HG03378 (cell line): ENCODE data around the gene DDX39B.
A peak's percentile ranks its signal among the peaks of the same experiment; 100 is the strongest.
"Not testable (repeated sequence)": the region's sequence is repeated elsewhere in the genome, so short reads cannot be mapped to it uniquely, and the experiment has no call there.

Source experiments
- ATAC-seq: cut with Tn5 transposase; IDR thresholded peaks from one replicate; pipeline ENCODE4 v1.9.1; 2021; ENCODE audit warnings: mild to moderate bottlenecking, moderate library complexity; ENCODE audit not compliant: unreplicated experiment

The DDX39B gene

GRCh38 chr6:31541658-31542521 lies at the start of gene DDX39B:
Gene DDX39B, minus strand, starts transcription at chr6:31542003. Its CDS starts 1,471 bp downstream, at chr6:31540532.
- peak; percentile 63 for ATAC-seq

DNA sequence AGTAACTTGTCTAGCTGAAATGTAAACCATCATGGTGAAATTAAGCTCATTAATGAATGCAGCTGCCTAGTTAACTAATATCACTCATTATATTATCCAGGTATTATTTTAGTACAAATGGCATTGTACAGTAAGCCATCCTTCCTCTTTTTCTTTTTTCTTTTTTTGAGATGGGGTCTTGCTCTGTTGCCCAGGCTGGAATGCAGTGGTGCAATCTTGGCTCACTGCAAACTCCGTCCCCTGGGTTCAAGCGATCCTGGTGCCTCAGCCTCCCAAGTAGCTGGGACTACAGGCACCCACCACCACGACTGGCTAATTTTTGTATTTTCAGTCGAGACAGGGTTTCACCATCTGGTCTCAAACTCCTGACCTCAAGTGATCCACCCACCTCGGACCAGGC lies 48.9 kb upstream of the DDX39B start:
- ATAC-seq = not testable (repeated sequence)

GRCh38 chr6:31588871-31589650 lies 47.3 kb upstream of the DDX39B start:
- no peak for ATAC-seq

DNA sequence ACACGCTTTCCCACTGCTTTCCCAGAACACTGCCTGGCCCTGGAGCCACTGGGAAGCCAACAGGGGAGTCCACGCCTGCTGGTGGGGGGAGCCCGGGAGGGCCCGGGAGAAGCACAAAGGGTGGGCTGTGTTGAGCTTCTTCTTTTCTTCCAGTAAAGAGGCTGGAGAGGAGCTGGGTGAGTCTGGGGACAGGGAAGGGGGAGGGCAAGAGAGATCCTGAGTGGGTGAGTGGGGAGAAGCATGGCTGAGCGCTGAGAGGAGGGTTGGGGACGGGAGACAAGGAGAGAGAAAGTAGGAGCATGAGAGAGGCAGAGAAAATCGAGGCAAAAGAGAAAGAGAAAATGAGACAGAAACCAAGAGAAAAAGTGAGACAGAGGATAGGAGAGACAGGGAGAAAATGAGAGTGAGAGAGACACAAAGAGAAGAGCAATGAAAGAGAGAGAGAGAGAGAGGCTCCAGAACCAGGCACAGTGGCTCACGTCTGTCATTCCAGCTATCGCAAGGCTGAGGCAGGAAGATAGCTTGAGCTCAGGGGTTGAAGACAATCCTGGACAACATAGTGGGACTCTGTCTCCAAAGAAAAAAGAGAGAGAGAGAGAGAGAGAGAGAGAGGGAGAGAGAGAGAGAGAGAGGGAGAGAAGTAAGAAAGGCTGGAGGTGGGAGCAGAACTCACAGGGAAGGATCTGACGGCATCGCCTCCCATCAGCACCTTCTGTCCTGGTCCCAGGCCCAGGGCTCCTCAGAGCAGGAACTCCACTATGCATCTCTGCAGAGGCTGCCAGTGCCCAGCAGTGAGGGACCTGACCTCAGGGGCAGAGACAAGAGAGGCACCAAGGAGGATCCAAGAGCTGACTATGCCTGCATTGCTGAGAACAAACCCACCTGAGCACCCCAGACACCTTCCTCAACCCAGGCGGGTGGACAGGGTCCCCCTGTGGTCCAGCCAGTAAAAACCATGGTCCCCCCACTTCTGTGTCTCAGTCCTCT lies 46.3 kb upstream of the DDX39B start:
- ATAC-seq = no peak

DNA sequence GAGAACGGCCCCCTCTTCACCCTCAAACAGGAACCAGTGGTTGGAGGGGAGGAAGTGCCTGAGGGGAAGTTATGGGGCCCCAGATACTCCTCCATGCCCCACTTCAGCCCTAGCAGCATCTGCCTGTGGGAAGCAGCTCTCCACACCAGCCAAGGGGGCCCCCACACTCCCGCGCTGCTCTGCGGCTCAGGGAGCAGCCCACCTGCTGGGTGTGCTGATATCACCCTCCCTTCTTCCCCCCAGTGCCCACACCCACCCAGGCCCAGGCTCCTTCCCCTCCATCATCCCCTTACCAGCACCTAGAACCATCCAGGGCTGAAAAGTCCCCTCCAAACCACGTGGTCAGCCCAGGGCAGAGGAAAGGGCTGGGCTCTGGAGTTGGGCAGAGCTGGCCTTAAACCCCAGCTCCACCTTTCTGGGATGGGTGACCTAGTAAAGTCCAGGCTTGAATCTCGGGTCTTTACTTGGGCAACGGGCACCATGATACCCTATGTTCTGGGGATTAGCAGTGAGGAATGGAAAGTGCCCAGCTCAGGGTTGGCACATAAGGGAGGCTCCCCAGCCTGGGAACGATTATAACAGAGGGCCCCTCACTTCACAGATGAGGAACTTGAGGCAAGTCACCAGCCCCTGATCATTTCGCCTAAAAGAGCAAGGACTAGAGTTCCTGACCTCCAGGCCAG lies 44.9 kb upstream of the DDX39B start:
- no peak for ATAC-seq

DNA sequence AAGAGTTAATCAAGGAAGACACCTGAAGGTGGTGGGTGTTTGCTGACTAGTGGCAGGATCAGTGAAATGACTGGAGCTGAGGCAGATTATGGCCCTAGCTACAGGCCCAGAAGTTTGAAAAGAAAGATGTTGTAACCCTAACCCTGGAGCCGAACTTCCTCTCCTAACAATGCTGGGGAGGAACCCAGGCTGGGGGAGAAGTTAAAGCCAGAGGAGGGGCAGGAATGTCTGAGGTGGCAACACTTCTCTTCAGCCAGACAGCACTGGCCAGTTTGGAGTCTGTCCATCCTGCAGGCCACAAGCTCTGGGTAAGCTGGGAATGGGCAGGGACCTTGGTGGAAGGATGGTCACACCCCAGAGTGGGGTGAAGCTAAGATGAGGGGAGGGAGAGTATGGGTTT lies 44.2 kb upstream of the DDX39B start, which contains the start of gene LST1:
LST1 (plus strand) TSS at position 270 of the 400 bp plus-strand sequence. CDS start 1,023 bp downstream, outside the sequence.
- ATAC-seq = no peak

DNA sequence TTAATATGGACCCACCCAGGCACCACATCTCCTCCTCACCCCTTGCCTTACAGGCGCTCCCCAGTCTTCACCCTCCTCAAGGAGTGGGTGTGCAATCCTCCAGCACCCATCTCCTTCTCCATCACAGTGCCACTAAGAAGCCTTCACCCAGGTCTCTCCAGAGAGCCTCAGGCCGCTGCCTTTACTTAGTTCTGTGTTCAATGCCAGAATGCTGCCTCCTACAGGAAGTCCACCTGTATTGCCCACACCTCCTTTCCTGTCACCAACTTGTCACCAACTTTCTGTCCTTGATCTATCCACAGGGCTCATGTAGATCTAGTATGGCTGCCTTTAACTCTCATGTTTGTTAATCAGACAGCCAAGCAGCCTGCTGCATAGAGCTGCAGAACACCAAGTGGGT lies 43.7 kb upstream of the DDX39B start:
- ATAC-seq = no peak

DNA sequence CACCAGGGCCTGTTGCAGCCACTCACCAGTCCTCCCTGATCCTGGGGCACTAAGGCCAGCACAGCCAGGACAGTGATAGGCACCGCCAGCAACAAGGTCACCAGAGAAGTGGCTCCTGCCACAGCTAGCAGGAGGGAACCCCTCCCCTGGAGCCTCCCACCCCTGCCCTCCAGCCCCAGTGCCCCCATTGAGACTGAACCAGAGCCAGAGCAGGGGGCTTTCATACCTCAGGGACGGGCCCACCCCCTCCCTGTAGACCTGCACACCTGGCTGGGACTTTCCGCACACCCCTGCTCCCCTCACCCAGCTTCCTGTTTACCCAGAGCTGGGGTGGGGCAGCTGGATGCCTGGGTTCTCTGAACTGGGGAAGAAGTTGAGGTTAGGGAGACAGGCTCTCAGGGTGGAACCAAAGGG lies 40.4 kb upstream of the DDX39B start, which contains the start of gene LTB:
LTB (minus strand) TSS at position 195 of the 414 bp plus-strand sequence; CDS start at position 188, 7 bp downstream.
- ATAC-seq = no peak

DNA sequence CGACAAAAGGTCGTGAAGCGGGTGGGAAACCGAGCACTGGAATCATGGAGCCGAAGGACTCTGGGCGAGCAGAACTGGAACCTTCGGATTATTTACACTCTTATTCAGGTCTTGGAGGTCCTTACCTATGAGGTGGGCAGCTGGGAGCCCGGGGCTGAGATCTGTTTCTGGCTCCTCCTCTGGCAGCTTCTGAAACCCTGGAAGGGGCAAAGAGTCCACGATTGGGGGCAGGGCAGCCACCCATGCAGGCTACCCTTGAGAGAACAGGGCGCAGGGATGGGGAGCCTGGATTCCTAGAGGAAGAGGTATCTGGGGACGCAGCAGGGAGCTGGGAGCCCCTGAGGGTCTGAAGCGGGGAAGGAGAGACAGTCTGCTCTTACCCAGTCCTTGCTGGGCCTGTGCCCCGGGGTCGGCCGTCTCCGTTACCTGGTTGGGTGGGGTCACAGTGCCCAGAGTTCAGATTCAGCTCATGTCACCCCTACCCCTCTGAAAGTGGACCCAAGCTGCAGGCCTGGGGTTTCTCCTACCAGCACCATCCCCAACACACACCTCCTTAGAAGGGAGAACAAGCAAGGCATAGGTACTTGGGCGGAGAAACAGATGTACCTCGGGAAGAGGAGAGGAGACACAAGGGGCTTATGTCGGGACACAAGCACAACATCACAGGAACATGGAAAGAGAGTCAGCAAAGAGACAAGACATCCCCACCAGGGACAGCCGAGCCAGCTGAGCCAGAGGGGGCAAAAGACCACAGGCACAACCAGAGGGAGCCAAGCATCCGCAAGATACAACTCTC lies 39.8 kb upstream of the DDX39B start:
- no peak for ATAC-seq

GRCh38 chr6:31580807-31581433 lies 39.1 kb upstream of the DDX39B start:
- peak; percentile 43 for ATAC-seq

GRCh38 chr6:31580438-31580740 lies 38.6 kb upstream of the DDX39B start:
- ATAC-seq = no peak

GRCh38 chr6:31579546-31580437 lies 38.0 kb upstream of the DDX39B start:
- ATAC-seq = no peak

DNA sequence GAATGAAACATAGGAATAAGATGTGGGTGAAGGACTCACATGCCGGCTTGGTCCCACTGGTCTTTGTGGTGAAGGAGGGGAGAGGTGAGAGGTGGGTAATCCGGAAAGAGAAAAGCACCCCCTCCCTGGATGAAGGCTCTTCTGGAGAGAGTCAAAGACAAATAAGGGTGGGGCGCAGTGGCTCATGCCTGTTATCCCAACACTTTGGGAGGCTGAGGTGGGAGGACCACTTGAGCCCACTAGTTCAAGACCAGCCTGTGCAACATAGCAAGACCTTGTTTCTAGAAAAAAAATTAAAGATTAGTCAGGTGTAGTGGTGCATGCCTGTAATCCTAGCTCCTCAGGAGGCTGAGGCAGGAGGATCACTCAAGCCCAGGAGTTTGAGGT lies 37.3 kb upstream of the DDX39B start:
- no peak for ATAC-seq

DNA sequence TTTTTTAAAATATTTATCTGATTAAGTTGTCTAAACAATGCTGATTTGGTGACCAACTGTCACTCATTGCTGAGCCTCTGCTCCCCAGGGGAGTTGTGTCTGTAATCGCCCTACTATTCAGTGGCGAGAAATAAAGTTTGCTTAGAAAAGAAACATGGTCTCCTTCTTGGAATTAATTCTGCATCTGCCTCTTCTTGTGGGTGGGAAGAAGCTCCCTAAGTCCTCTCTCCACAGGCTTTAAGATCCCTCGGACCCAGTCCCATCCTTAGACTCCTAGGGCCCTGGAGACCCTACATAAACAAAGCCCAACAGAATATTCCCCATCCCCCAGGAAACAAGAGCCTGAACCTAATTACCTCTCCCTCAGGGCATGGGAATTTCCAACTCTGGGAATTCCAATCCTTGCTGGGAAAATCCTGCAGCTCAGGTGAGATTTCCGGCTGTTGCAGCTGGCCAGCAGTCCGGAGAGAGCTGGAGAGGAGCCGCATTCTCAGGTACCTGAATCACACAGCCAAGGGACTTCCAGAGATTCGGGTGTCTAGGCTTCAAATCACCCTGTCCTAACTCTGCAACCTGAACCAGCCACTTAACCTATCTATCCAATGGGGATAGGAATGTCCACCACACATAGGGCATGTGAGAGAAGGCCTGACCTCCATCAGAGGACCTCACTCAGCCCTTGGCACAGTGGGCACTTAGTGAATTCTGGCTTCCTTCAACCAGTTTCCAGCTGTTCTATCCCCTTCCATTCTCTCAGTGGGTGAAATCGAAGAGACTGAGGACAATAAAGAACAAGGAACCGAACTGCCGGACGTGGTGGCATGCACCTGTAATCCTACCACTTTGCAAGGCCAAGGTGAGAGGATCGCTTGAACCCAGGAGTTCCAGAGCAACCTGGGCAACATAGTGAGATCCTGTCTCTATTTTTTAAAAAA lies 36.6 kb upstream of the DDX39B start:
- no peak for ATAC-seq

GRCh38 chr6:31577579-31577966 lies 35.8 kb upstream of the DDX39B start:
- no peak for ATAC-seq

- ATAC-seq = no peak
Measured at GRCh38 chr6:31576897-31577578, 35.2 kb upstream of the DDX39B start.
